NB4 (cell line): ENCODE data around the gene HSPG2.

Experiments used
- CTCF ChIP-seq: IDR thresholded peaks from one replicate; pipeline ENCODE4 v1.5.1; 2012; ENCODE audit warnings: low read depth, low read length
- MYC ChIP-seq: IDR thresholded peaks from 2 replicates; pipeline ENCODE4 v1.6.1; 2011; ENCODE audit warnings: low read depth, low read length
- POLR2A ChIP-seq: IDR thresholded peaks from 2 replicates; pipeline ENCODE4 v1.6.1; 2011; ENCODE audit warnings: mild to moderate bottlenecking; ENCODE audit not compliant: insufficient read length; ENCODE audit errors: extremely low read depth
- TF ChIP-seq, protein P1 (sequence below): IDR thresholded peaks from 2 replicates; pipeline ENCODE4 v1.6.1; 2011; ENCODE audit warnings: low read depth, low read length

DNA sequence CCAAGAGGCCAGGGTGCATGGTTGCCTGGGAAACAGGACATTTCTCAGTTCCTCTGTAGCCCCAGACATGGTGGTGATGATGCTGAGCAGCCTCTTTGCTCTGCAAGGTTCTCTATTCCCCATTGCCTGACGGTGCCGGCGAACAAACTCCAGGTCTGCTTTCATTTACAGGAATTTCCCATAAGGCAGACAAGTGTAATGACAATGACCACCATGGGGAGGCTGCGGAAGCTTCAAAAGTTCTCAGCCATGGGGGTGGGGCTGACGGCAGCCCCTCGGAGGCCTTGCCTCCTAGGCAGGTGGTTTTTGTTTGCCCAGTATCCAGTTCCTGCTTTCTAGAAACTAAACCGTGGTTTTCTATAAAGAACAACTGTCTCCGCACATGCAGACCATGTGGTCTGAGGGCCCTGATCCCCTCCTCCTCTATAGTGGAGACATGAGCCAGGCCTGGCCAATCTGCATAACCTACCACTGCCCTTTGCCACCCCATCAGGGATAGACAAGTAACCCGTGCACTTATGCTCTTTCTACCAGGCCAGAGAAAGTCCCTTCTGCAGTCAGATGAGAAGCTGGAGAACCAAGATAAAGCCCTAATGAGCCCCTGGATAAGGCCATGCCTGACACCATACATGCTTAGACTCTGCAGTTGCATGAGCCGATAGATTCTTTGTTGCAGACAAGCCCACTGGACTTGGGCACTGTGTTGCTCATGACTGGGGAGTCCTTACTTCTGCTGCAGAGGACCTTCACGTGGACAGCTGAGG, 71.0 kb downstream of the HSPG2 start:
- no peak for TF ChIP-seq CTCF
- TF ChIP-seq, protein P1, sequence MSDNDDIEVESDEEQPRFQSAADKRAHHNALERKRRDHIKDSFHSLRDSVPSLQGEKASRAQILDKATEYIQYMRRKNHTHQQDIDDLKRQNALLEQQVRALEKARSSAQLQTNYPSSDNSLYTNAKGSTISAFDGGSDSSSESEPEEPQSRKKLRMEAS: peak; percentile 96
- no peak for TF ChIP-seq POLR2A
- TF ChIP-seq MYC: peak; percentile 93
